ENCODE data around the gene SNIP1. TPM values are rescaled to one million over a fixed set of nuclear protein-coding genes. Genes with fewer than 3 reads are reported as not detected.
"Not testable (repeated sequence)": the region's sequence is repeated elsewhere in the genome, so short reads cannot be mapped to it uniquely, and the experiment has no call there.

The SNIP1 gene
- total and polyA plus RNA-seq, 12 donors, result 4.0 to 22.4 (median 14.1) TPM

DNA sequence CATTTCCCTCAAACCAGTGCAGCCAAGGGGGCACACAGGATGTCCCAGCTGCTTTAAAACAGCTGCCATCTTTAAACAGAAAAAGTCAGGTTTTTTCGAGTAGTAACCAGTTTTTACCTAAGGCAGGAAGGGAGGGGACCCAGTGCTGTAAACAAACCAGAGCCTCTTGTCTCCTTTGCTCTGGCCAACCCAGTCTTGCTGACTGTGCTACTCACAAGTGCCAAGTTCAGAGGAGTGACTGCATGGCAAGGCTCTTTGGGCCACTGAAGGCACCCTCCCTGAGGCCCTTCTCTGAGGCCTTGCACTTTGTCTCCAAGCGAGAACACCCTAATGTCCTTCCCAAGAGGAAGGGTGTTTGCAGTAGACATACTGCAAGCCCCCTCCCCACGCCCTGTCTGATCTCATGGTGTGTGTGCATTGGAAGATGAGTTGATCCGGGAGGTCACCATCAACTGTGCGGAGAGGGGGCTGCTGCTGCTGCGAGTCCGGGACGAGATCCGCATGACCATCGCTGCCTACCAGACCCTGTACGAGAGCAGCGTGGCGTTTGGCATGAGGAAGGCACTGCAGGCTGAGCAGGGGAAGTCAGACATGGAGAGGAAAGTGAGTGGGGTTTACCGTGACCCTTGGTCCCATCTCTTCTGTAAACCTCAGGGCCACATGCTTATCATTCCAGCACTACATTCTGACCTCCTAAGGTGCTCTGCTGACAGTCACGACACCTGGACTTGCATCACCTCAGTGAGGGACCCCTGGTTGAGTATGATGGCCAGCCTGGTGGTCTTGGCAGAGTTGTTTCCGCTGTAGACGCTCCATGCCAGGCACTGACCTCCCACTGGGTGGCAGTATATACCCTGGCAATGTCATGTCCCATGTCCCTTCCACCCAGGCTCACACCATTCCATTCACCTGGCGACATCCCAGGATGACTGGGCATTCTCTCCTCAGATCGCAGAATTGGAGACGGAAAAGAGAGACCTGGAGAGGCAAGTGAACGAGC lies 7.3 kb upstream of the SNIP1 start:
- no peak for DNase-seq
- H3K4me3 ChIP-seq, result no peak overlapping the region
- intact Hi-C loops (cut with DNase I), result no loop called here

DNA sequence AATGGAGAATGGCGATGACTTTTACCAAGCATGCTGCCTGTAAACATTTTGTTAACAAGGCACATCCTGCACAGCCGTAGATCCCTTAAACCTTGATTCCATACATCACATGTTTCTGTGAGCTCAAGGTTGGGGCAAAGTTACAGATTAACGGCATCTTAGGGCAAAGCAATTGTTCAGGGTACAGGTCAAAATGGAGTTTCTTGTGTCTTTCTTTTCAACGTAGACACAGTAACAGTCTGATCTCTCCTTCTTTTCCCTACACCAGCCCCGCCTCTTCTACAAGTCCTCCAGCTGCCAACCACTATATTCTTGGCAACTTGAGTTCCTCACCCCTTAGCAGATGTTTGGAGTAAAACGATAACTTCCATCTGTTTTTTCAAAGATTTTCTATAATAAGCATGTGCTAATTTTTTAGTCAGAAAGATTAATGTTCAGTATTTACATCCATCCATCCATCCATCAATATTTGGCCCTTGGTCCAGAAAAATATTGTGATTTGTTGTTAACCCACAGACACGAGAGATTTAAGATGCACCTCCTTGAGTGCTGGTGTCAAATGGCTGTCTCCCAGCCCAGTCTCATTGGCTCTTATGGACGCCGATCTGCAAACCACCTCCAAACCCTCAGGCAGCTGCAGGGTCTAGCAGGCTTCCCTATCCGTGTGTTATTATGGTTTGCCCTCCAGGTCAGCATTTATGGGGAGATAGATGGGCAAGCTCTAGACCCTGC lies 6.5 kb upstream of the SNIP1 start:
- intact Hi-C loops (cut with DNase I), result no loop called here
- peaks cover 0 to 12% of the 10 kb centered on the region in 2 donors for H3K36me3 ChIP-seq (replicated peaks in 1 of 2)
- H3K27me3 ChIP-seq, result no peaks in the 10 kb centered on the region
- TF ChIP-seq POLR2A (IDR thresholded peaks at IDR 0.05), result no peak
- TF ChIP-seq, protein P1, sequence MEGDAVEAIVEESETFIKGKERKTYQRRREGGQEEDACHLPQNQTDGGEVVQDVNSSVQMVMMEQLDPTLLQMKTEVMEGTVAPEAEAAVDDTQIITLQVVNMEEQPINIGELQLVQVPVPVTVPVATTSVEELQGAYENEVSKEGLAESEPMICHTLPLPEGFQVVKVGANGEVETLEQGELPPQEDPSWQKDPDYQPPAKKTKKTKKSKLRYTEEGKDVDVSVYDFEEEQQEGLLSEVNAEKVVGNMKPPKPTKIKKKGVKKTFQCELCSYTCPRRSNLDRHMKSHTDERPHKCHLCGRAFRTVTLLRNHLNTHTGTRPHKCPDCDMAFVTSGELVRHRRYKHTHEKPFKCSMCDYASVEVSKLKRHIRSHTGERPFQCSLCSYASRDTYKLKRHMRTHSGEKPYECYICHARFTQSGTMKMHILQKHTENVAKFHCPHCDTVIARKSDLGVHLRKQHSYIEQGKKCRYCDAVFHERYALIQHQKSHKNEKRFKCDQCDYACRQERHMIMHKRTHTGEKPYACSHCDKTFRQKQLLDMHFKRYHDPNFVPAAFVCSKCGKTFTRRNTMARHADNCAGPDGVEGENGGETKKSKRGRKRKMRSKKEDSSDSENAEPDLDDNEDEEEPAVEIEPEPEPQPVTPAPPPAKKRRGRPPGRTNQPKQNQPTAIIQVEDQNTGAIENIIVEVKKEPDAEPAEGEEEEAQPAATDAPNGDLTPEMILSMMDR (IDR thresholded peaks at IDR 0.05), result no peak
- H3K4me3 ChIP-seq, result no peak overlapping the region
- H3K27ac ChIP-seq, result no peak overlapping the region
- DNase-seq, result no peak
- peaks cover 13 to 14% of the 10 kb centered on the region in 2 donors for H3K4me1 ChIP-seq (replicated peaks in 1 of 2)
- 80 to 90% (median 83%) methylated on average over 10 of the region's 10 CpGs for WGBS, 4 donors
- no peaks in the 10 kb centered on the region for H3K9me3 ChIP-seq (replicated peaks in 1 of 3)

More for the DNA sequence above, 7.3 kb upstream of the SNIP1 start:
- no peaks in the 10 kb centered on the region for H3K9me3 ChIP-seq (replicated peaks in 1 of 3)
- H3K4me1 ChIP-seq (replicated peaks in 1 of 2), result peaks cover 9% of the 10 kb centered on the region in 2 donors
- no peak overlapping the region for H3K27ac ChIP-seq
- no peaks in the 10 kb centered on the region for H3K27me3 ChIP-seq
- H3K36me3 ChIP-seq (replicated peaks in 1 of 2), result peaks cover 0 to 21% of the 10 kb centered on the region in 2 donors
- TF ChIP-seq POLR2A (IDR thresholded peaks at IDR 0.05), result no peak
- TF ChIP-seq, protein P1 (IDR thresholded peaks at IDR 0.05), result peak in 4 of 6 experiments; percentile 19 to 38 (median 22)
- WGBS, 4 donors, result 94 to 97% (median 95%) methylated on average over 18 to 21 of the region's 21 CpGs

DNA sequence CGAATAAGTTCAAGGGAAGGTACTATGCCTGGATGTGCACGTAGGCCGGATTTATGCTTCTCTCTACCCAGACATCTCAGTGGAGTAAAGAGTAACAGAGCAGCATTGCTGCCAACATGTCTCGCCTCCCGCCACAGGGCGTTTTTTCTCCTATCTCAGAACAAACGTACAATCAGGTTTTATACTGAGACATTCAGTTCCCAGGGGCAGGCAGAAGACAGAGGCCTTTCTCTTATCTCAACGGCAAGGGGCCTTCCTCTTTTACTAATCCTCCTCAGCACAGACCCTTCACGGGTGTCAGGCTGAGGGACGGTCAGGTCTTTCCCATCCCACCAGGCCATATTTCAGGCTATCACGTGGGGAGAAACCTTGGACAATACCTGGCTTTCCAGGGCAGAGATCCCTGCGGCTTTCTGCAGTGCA lies 5.9 kb upstream of the SNIP1 start:
- H3K27me3 ChIP-seq; DNase-seq; H3K27ac ChIP-seq; H3K9me3 ChIP-seq (replicated peaks in 1 of 3); H3K36me3 ChIP-seq (replicated peaks in 1 of 2); intact Hi-C loops (cut with DNase I); H3K4me3 ChIP-seq: not testable (repeated sequence)
- H3K4me1 ChIP-seq (replicated peaks in 1 of 2), result peaks cover 13 to 14% of the 10 kb centered on the region in 2 donors
- WGBS, 4 donors, result 65 to 76% (median 70%) methylated on average over 12 of the region's 12 CpGs

DNA sequence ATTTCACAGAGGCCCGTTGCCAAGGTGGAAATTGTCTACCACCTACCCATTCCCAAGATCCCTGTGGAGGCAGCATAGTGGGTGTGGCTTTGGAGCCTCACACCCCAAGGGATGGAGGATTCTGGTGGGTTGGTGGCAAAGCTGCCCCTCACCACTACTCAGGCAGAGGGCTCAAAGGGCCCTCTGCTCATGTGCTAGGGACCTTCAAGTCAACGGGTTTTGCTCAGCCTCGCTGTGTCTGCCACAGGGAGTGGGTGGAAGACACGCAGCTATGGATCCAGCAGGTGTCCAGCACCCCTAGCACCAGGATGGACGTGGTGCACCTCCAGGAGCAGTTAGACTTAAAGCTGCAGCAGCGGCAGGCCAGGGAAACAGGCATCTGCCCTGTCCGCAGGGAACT lies 5.0 kb upstream of the SNIP1 start:
- H3K27ac ChIP-seq, result no peak overlapping the region
- no peaks in the 10 kb centered on the region for H3K9me3 ChIP-seq (replicated peaks in 1 of 3)
- TF ChIP-seq POLR2A (IDR thresholded peaks at IDR 0.05), result no peak
- TF ChIP-seq, protein P1 (IDR thresholded peaks at IDR 0.05), result no peak
- H3K4me1 ChIP-seq (replicated peaks in 1 of 2), result peaks cover 13 to 14% of the 10 kb centered on the region in 2 donors
- intact Hi-C loops (cut with DNase I), result no loop called here
- no peak overlapping the region for H3K4me3 ChIP-seq
- DNase-seq, result no peak
- no peaks in the 10 kb centered on the region for H3K27me3 ChIP-seq
- peaks cover 0 to 4% of the 10 kb centered on the region in 2 donors for H3K36me3 ChIP-seq (replicated peaks in 1 of 2)
- WGBS, 4 donors, result 84 to 95% (median 91%) methylated on average over 1 to 7 of the region's 7 CpGs
